ENCODE results near the gene CACHD1. TPM values are rescaled to one million over a fixed set of nuclear protein-coding genes. Genes with fewer than 3 reads are reported as not detected.

The CACHD1 gene
- total RNA-seq, 1 experiment from 2014 or later = 8.4 TPM

GRCh38 chr1:64451440-64451839 lies 18.5 kb upstream of the CACHD1 start:
- no peak overlapping the region for H3K4me3 ChIP-seq (replicated peaks in 1 of 2; ENCODE audit: low read depth in 1 of 2, low read length in 2 of 2)
- no TSS peak for BruUV-seq (replicated peaks)
- H3K9ac ChIP-seq (ENCODE audit: low read length) = no peak overlapping the region
- no peaks in the 10 kb centered on the region for H3K9me3 ChIP-seq (ENCODE audit: control insufficient read depth in 1 of 2, insufficient read depth in 1 of 2, low read depth in 1 of 2, low read length in 2 of 2)
- no peak overlapping the region for H3K27ac ChIP-seq (ENCODE audit: low read depth, low read length)
- no peak overlapping the region for H2AFZ ChIP-seq (ENCODE audit: low read depth, low read length, poor library complexity, severe bottlenecking)
- no peaks in the 10 kb centered on the region for H3K79me2 ChIP-seq (ENCODE audit: insufficient read depth, low read length)
- ChIA-PET POLR2A (no interaction called here), RAD21 (ENCODE audit: low non-redundant PET in 1 of 2, low total read pairs in 2 of 2, uncharacterized antibody in 2 of 2, unreplicated experiment in 2 of 2) (no interaction called here), CTCF (no interaction called here)
- H3K4me2 ChIP-seq (ENCODE audit: low read length) = no peak overlapping the region
- DNase-seq (ENCODE audit: low read depth, low spot score) (no peak), ATAC-seq (no peak)
- H3K36me3 ChIP-seq (ENCODE audit: control insufficient read depth in 1 of 2, insufficient read depth in 2 of 2, low read length in 2 of 2) = no peaks in the 10 kb centered on the region
- no peaks in the 10 kb centered on the region for H4K20me1 ChIP-seq (ENCODE audit: insufficient read depth)
- H3K9me2 ChIP-seq (ENCODE audit: insufficient read depth) = no peaks in the 10 kb centered on the region
- no peaks in the 10 kb centered on the region for H3K4me1 ChIP-seq (ENCODE audit: control insufficient read depth in 1 of 2, insufficient read depth in 2 of 2, low read length in 2 of 2)
- intact Hi-C loops (cut with micrococcal nuclease) = no loop called here
- no peaks in the 10 kb centered on the region for H3K27me3 ChIP-seq (ENCODE audit: insufficient read depth, low read length)
- TF ChIP-seq CEBPB (IDR thresholded peaks at IDR 0.05; ENCODE audit: low read depth) (no peak), YY1 (IDR thresholded peaks at IDR 0.05; ENCODE audit: extremely low read depth, insufficient replicate concordance, low read depth, low read length) (no peak), MAX (IDR thresholded peaks at IDR 0.05) (no peak), ZFX (IDR thresholded peaks at IDR 0.05) (no peak), ATF3 (IDR thresholded peaks at IDR 0.05) (no peak), FOSL1 (IDR thresholded peaks at IDR 0.05; ENCODE audit: low read depth) (no peak), SIN3A (IDR thresholded peaks at IDR 0.05; ENCODE audit: low read depth) (no peak), RAD21 (IDR thresholded peaks at IDR 0.05; ENCODE audit: low read depth) (no peak), SP1 (IDR thresholded peaks at IDR 0.05; ENCODE audit: low read depth) (no peak), ELF1 (IDR thresholded peaks at IDR 0.05; ENCODE audit: borderline replicate concordance, low read depth) (no peak), SRF (IDR thresholded peaks at IDR 0.05; ENCODE audit: low read depth) (no peak), CBX3 (IDR thresholded peaks at IDR 0.05; ENCODE audit: low read depth) (no peak), TCF7L2 (IDR thresholded peaks at IDR 0.05; ENCODE audit: borderline replicate concordance, extremely low read depth, insufficient read depth, insufficient read length) (no peak), POLR2A (IDR thresholded peaks at IDR 0.05; ENCODE audit: borderline replicate concordance, extremely low read depth, insufficient read depth, insufficient read length) (no peak), POLR2AphosphoS5 (IDR thresholded peaks at IDR 0.05; ENCODE audit: low read depth, low read length) (no peak), EZH2phosphoT487 (IDR thresholded peaks at IDR 0.05; ENCODE audit: borderline replicate concordance) (no peak)

Measured in HCT116 (cell line).